ENCODE measurements around the gene SLC26A11. TPM values are rescaled to one million over a fixed set of nuclear protein-coding genes. Genes with fewer than 3 reads are reported as not detected.

The SLC26A11 gene
- total RNA-seq: 8.2 and 19.3 TPM in 2 replicates
- 5.8 and 6.5 TPM in 2 replicates for polyA plus RNA-seq
- polyA plus RNA-seq (2012): 6.7 and 10.5 TPM in 2 replicates
- 11.0 and 11.6 TPM in 2 replicates for polyA minus RNA-seq (ENCODE audit: low replicate concordance)

- Histone ChIP-seq H3K27ac (ENCODE audit: insufficient read depth, low read length) (peak within 1 kb of the TSS; percentile 88), H3K9me3 (ENCODE audit: control insufficient read depth, insufficient read depth, low read depth, low read length) (no peaks in the 10 kb centered on the region), H3K79me2 (ENCODE audit: control insufficient read depth, insufficient read depth, low read length) (peaks cover 12% of the 10 kb centered on the region), H2AFZ (ENCODE audit: low read length) (peak within 1 kb of the TSS; percentile 67), H3K36me3 (ENCODE audit: control insufficient read depth, insufficient read depth, low read length) (peaks cover 13% of the 10 kb centered on the region), H3K4me3 (replicated peaks in 1 of 4; ENCODE audit: control extremely low read depth in 1 of 4, insufficient read depth in 1 of 4, low read depth in 3 of 4, low read length in 4 of 4) (peak within 1 kb of the TSS; percentile 74 to 97 (median 86)), H4K20me1 (ENCODE audit: control insufficient read depth, extremely low read depth, insufficient read depth, low read length) (no peaks in the 10 kb centered on the region), H3K9ac (ENCODE audit: insufficient read depth, low read length) (peak within 1 kb of the TSS; percentile 76), H3K27me3 (ENCODE audit: control insufficient read depth, insufficient read depth, low read length) (no peaks in the 10 kb centered on the region), H3K4me1 (ENCODE audit: control insufficient read depth, extremely low read depth, insufficient read depth, low read length) (peaks cover 9% of the 10 kb centered on the region), H3K4me2 (ENCODE audit: extremely low read depth, insufficient read depth, low read length) (peak within 1 kb of the TSS; percentile 97)
- peak; percentile 41 to 42 for DNase-seq (ENCODE audit: low read depth in 2 of 2)
- TF ChIP-seq EZH2 (IDR thresholded peaks at IDR 0.05; ENCODE audit: low read length, missing control alignments) (no peak), CTCF (conservative IDR thresholded peaks at IDR 0.05 in 1 of 2, IDR thresholded peaks at IDR 0.05 in 1 of 2; ENCODE audit: low read depth in 1 of 2, low read length in 2 of 2) (peak in 1 of 2 donors; percentile 1)
Measured at GRCh38 chr17:80220054-80220735, at the start of gene SLC26A11, which contains the start of gene SGSH. TSS of gene SLC26A11 (plus strand) at chr17:80220427. CDS start at chr17:80221561, 1,134 bp downstream. TSS of gene SGSH (minus strand) at chr17:80220333. CDS start at chr17:80220313, 20 bp downstream.

GRCh38 chr17:80171681-80172080 lies 48.5 kb upstream of the SLC26A11 start:
- no peak overlapping the region for H2AFZ ChIP-seq (ENCODE audit: low read length)
- H3K4me2 ChIP-seq (ENCODE audit: extremely low read depth, insufficient read depth, low read length): no peak overlapping the region
- DNase-seq (ENCODE audit: low read depth in 2 of 2): no peak
- H3K4me1 ChIP-seq (ENCODE audit: control insufficient read depth, extremely low read depth, insufficient read depth, low read length): no peaks in the 10 kb centered on the region
- no peaks in the 10 kb centered on the region for H3K36me3 ChIP-seq (ENCODE audit: control insufficient read depth, insufficient read depth, low read length)
- H4K20me1 ChIP-seq (ENCODE audit: control insufficient read depth, extremely low read depth, insufficient read depth, low read length): no peaks in the 10 kb centered on the region
- H3K9me3 ChIP-seq (ENCODE audit: control insufficient read depth, insufficient read depth, low read depth, low read length): no peaks in the 10 kb centered on the region
- H3K4me3 ChIP-seq (replicated peaks in 1 of 4; ENCODE audit: control extremely low read depth in 1 of 4, insufficient read depth in 1 of 4, low read depth in 3 of 4, low read length in 4 of 4): no peak overlapping the region
- peaks cover 12% of the 10 kb centered on the region for H3K27me3 ChIP-seq (ENCODE audit: control insufficient read depth, insufficient read depth, low read length)
- no peaks in the 10 kb centered on the region for H3K79me2 ChIP-seq (ENCODE audit: control insufficient read depth, insufficient read depth, low read length)
- H3K9ac ChIP-seq (ENCODE audit: insufficient read depth, low read length): no peak overlapping the region
- H3K27ac ChIP-seq (ENCODE audit: insufficient read depth, low read length): no peak overlapping the region
- no peak for TF ChIP-seq EZH2 (IDR thresholded peaks at IDR 0.05; ENCODE audit: low read length, missing control alignments)
- TF ChIP-seq CTCF (conservative IDR thresholded peaks at IDR 0.05 in 1 of 2, IDR thresholded peaks at IDR 0.05 in 1 of 2; ENCODE audit: low read depth in 1 of 2, low read length in 2 of 2): no peak

- TF ChIP-seq EZH2 (IDR thresholded peaks at IDR 0.05; ENCODE audit: low read length, missing control alignments) (no peak), CTCF (conservative IDR thresholded peaks at IDR 0.05 in 1 of 2, IDR thresholded peaks at IDR 0.05 in 1 of 2; ENCODE audit: low read depth in 1 of 2, low read length in 2 of 2) (no peak)
- no peaks in the 10 kb centered on the region for H3K36me3 ChIP-seq (ENCODE audit: control insufficient read depth, insufficient read depth, low read length)
- no peak overlapping the region for H3K4me2 ChIP-seq (ENCODE audit: extremely low read depth, insufficient read depth, low read length)
- H3K4me3 ChIP-seq (replicated peaks in 1 of 4; ENCODE audit: control extremely low read depth in 1 of 4, insufficient read depth in 1 of 4, low read depth in 3 of 4, low read length in 4 of 4): no peak overlapping the region
- H2AFZ ChIP-seq (ENCODE audit: low read length): no peak overlapping the region
- H3K9me3 ChIP-seq (ENCODE audit: control insufficient read depth, insufficient read depth, low read depth, low read length): no peaks in the 10 kb centered on the region
- H3K4me1 ChIP-seq (ENCODE audit: control insufficient read depth, extremely low read depth, insufficient read depth, low read length): no peaks in the 10 kb centered on the region
- no peak overlapping the region for H3K9ac ChIP-seq (ENCODE audit: insufficient read depth, low read length)
- DNase-seq (ENCODE audit: low read depth in 2 of 2): no peak
- H3K27ac ChIP-seq (ENCODE audit: insufficient read depth, low read length): no peak overlapping the region
- H3K79me2 ChIP-seq (ENCODE audit: control insufficient read depth, insufficient read depth, low read length): no peaks in the 10 kb centered on the region
- H4K20me1 ChIP-seq (ENCODE audit: control insufficient read depth, extremely low read depth, insufficient read depth, low read length): no peaks in the 10 kb centered on the region
- H3K27me3 ChIP-seq (ENCODE audit: control insufficient read depth, insufficient read depth, low read length): peaks cover 12% of the 10 kb centered on the region
Measured at GRCh38 chr17:80173126-80173525, 47.1 kb upstream of the SLC26A11 start.
